Fibroblast of skin of right biceps (primary cell): Measurements from ENCODE around the gene ZNF280C.
"Not testable (repeated sequence)": the region's sequence is repeated elsewhere in the genome, so short reads cannot be mapped to it uniquely, and the experiment has no call there.

Source experiments
- DNase-seq: peaks from one replicate; pipeline ENCODE4 v3.0.0-alpha.2; 2013

Gene ZNF280C

GRCh38 chrX:130253916-130254315, 14.8 kb downstream of the ZNF280C start:
- no peak for DNase-seq

- no peak for DNase-seq
Measured at GRCh38 chrX:130251671-130252070, 17.0 kb downstream of the ZNF280C start.

- DNase-seq = no peak
Measured at GRCh38 chrX:130247996-130248395, 20.7 kb downstream of the ZNF280C start.

GRCh38 chrX:130246084-130246483, 22.6 kb downstream of the ZNF280C start:
- no peak for DNase-seq

- DNase-seq = peak; percentile 78
Measured at GRCh38 chrX:130245441-130245840, 23.3 kb downstream of the ZNF280C start.

- not testable (repeated sequence) for DNase-seq
Measured at GRCh38 chrX:130231184-130231583, 37.5 kb downstream of the ZNF280C start.

- DNase-seq = no peak
Measured at GRCh38 chrX:130228871-130229270, 39.8 kb downstream of the ZNF280C start.

- no peak for DNase-seq
Measured at GRCh38 chrX:130224810-130225209, 43.9 kb downstream of the ZNF280C start.

- no peak for DNase-seq
Measured at GRCh38 chrX:130216320-130216719, 52.4 kb downstream of the ZNF280C start.

GRCh38 chrX:130213376-130213775, 55.3 kb downstream of the ZNF280C start:
- DNase-seq = no peak

GRCh38 chrX:130212371-130212770, 56.3 kb downstream of the ZNF280C start:
- no peak for DNase-seq

GRCh38 chrX:130211415-130212186, 57.1 kb downstream of the ZNF280C start:
- DNase-seq = peak; percentile 1

GRCh38 chrX:130204647-130205046, 64.1 kb downstream of the ZNF280C start:
- no peak for DNase-seq

GRCh38 chrX:130197464-130197863, 71.2 kb downstream of the ZNF280C start:
- no peak for DNase-seq

- peak; percentile 74 for DNase-seq
Measured at GRCh38 chrX:130196466-130196865, 72.2 kb downstream of the ZNF280C start.

- DNase-seq = no peak
Measured at GRCh38 chrX:130190801-130191200, 77.9 kb downstream of the ZNF280C start.

- no peak for DNase-seq
Measured at GRCh38 chrX:130186651-130187050, 82.0 kb downstream of the ZNF280C start.

- DNase-seq = no peak
Measured at GRCh38 chrX:130184857-130185256, 83.8 kb downstream of the ZNF280C start.

- no peak for DNase-seq
Measured at GRCh38 chrX:130184168-130184567, 84.5 kb downstream of the ZNF280C start.

GRCh38 chrX:130179579-130180215, 89.0 kb downstream of the ZNF280C start:
- DNase-seq = peak; percentile 72

GRCh38 chrX:130179170-130179569, 89.5 kb downstream of the ZNF280C start:
- no peak for DNase-seq

- no peak for DNase-seq
Measured at GRCh38 chrX:130176942-130177341, 91.8 kb downstream of the ZNF280C start.

- DNase-seq = no peak
Measured at GRCh38 chrX:130176354-130176776, 92.3 kb downstream of the ZNF280C start.

GRCh38 chrX:130174937-130175336, 93.8 kb downstream of the ZNF280C start:
- DNase-seq = no peak
